Liver (tissue), 3 donors: Measurements from ENCODE around the gene RIT2.

Source experiments
- HNF4G ChIP-seq: IDR thresholded peaks from 2 replicates; pipeline ENCODE4 v1.6.1; 2016; ENCODE audit warnings: antibody characterized with exemption
- JUND ChIP-seq, 2 donors: IDR thresholded peaks; 2 replicates each; pipeline ENCODE4 v1.6.1; 2016; ENCODE audit warnings: antibody characterized with exemption in 2 of 2
- MAX ChIP-seq: IDR thresholded peaks from 2 replicates; pipeline ENCODE4 v1.6.1; 2016; ENCODE audit warnings: antibody characterized with exemption
- NR2F2 ChIP-seq: IDR thresholded peaks from 2 replicates; pipeline ENCODE4 v1.6.1; 2016; ENCODE audit warnings: antibody characterized with exemption
- RAD21 ChIP-seq, 2 donors: IDR thresholded peaks; 2 replicates each; pipeline ENCODE4 v1.6.1; 2016; ENCODE audit warnings: antibody characterized with exemption in 2 of 2, mild to moderate bottlenecking in 2 of 2
- REST ChIP-seq: IDR thresholded peaks from 2 replicates; pipeline ENCODE4 v1.6.1; 2016; ENCODE audit warnings: antibody characterized with exemption, mild to moderate bottlenecking
- RXRA ChIP-seq, 2 donors: IDR thresholded peaks; 2 replicates each; pipeline ENCODE4 v1.6.1; 2017 to 2018; ENCODE audit warnings: antibody characterized with exemption in 2 of 2, mild to moderate bottlenecking in 1 of 2
- SP1 ChIP-seq: IDR thresholded peaks from 2 replicates; pipeline ENCODE4 v1.6.1; 2018; ENCODE audit warnings: antibody characterized with exemption, mild to moderate bottlenecking
- TAF1 ChIP-seq: conservative IDR thresholded peaks from 2 replicates; pipeline ENCODE4 v1.6.1; 2016; ENCODE audit warnings: antibody characterized with exemption, mild to moderate bottlenecking
- YY1 ChIP-seq: IDR thresholded peaks from 2 replicates; pipeline ENCODE4 v1.6.1; 2016; ENCODE audit warnings: antibody characterized with exemption, mild to moderate bottlenecking
- TF ChIP-seq, protein P1 (sequence below): fragments of 150-350 bp; IDR thresholded peaks from 2 replicates; pipeline ENCODE4 v1.5.1; 2017; ENCODE audit warnings: improper control_type of control experiment, low read depth, low read length; ENCODE audit not compliant: missing input control
- donor health status: healthy.
- donor health status: healthy.

DNA sequence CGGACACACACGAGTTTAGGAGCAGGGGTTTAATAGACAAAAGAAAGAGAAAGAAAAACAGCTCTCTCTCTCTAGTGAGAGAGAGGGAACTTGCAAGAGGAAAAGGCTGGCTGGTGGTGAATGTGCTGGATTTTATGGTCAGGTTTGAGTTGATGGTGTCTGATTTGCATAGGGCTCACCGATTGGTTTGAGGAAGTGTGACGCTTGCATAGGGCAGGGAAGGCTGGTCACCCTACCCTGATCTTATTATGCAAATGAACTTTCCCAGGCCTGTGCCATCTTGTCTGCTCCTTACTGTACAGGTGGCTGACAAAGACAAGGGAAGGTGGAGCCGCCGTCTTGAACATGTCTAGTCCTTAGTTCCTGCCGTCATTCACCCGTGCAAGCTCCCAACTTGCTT, 408.9 kb downstream of the RIT2 start:
- TF ChIP-seq, protein P1, sequence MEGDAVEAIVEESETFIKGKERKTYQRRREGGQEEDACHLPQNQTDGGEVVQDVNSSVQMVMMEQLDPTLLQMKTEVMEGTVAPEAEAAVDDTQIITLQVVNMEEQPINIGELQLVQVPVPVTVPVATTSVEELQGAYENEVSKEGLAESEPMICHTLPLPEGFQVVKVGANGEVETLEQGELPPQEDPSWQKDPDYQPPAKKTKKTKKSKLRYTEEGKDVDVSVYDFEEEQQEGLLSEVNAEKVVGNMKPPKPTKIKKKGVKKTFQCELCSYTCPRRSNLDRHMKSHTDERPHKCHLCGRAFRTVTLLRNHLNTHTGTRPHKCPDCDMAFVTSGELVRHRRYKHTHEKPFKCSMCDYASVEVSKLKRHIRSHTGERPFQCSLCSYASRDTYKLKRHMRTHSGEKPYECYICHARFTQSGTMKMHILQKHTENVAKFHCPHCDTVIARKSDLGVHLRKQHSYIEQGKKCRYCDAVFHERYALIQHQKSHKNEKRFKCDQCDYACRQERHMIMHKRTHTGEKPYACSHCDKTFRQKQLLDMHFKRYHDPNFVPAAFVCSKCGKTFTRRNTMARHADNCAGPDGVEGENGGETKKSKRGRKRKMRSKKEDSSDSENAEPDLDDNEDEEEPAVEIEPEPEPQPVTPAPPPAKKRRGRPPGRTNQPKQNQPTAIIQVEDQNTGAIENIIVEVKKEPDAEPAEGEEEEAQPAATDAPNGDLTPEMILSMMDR, result no peak
- no peak for TF ChIP-seq JUND (IDR thresholded peaks at IDR 0.05)
- TF ChIP-seq YY1, result no peak
- no peak for TF ChIP-seq RAD21 (IDR thresholded peaks at IDR 0.05)
- no peak for TF ChIP-seq REST
- no peak for TF ChIP-seq MAX
- no peak for TF ChIP-seq NR2F2
- no peak for TF ChIP-seq HNF4G
- TF ChIP-seq SP1, result no peak
- no peak for TF ChIP-seq RXRA (IDR thresholded peaks at IDR 0.05)
- no peak for TF ChIP-seq TAF1
